ENCODE measurements around the gene COPZ2.
"Not testable (repeated sequence)": the region's sequence is repeated elsewhere in the genome, so short reads cannot be mapped to it uniquely, and the experiment has no call there.

Gene COPZ2

DNA sequence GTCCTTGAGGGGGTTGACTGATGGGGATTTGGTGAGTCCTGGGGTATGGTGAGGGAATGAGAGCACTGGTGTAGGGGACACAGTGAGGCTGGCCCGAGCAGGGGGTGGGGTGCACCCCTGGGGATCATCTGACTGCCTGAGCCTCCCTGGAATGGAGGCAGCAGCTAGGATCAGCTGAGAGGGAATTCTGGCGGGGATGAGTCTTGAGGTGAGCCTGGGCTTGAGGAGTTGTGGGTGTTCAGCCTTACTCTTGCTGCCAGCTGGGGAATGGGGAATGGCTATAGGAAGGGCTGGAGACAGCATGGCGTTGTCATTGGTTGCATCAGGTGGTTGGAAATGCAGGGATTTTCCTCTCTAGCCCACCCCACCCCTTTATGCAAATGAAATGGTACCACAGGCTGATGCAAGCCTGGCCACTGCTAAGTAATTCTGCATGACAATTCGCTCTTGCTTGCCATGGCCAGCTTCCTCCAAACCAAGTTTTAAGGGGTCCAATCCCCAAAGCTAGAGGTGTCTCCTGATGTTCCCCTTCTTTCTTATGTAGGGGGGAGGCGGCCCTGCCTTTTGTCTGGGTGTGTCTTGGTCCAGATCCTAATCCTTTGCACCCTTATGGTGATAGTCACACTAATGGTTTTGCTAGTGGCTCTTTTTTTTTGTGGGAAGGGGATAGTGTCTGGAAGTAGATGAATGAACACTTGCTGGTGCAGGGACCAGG lies 18.1 kb upstream of the COPZ2 start:
- no peak for DNase-seq (ENCODE audit: low spot score)

DNA sequence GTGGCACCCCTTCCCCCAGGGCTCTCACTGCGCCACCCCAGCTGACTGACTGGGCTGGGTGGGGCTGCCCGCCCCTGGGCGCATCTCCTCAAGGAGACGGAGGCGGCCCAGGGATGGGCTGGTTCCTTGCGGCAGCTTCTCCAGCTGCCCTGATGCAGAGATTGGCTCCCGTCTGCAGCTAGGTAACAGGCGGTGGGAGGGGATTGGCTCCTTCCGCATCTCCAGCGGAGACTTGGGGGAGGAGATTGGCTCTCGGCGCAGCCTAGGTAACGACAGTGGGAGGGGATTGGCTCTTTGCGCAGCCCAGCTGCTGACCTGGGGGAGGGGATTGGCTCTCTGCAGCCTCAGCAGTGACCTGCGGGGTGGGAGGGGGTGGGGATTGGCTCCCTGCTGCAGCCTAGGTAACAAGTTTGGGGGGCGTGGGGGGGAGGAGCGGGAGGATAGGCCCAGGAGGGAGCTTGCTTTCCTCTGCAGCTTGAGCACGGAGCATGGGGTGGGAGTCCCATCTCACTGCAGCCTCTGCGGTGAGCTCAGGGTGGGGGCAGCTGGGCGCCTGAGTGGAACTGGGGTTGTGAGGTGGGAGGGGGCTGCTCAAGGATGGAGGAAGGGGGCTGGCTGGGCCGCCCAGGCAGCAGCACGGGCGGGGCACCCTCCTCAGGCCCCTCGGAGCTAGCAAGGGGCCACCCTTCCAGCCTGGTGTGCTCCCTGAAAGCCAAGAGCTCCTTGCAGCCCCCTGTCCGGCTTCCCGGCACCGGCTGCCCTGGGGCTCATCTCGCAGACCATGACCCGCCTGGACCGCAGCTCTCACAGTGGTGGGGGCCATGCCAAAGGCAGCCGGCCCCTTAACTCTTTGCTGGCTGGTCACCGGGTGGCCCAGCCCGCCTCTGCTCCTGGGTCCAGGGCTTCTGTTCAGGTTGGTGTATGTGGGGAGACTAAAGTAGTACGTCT lies 16.9 kb upstream of the COPZ2 start:
- peak; percentile 50 for DNase-seq (ENCODE audit: low spot score)

DNA sequence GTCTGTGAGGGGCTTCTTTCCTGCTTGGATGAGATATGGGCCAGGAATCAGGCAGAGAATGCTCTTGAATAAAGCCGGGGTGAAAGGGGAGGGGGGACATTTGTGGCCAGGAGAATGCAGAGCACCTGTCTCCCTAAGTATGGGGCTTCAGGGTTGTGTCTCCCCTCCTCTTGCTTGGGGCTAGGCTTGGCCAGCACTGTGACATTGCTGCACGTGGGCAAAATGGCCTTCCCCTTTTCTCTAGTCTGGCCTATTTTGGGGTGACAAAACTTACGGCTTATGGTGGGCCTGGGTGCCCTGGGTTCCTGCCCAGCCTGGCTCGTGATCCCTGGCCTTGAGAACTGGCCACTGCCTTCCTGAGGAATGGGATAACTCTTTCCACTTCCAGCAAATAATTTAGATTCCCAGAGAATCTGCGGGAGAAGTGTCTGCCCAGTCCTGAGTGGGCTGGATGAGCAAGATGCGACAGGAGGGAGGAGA lies 16.2 kb upstream of the COPZ2 start:
- DNase-seq (ENCODE audit: low spot score), result no peak

DNA sequence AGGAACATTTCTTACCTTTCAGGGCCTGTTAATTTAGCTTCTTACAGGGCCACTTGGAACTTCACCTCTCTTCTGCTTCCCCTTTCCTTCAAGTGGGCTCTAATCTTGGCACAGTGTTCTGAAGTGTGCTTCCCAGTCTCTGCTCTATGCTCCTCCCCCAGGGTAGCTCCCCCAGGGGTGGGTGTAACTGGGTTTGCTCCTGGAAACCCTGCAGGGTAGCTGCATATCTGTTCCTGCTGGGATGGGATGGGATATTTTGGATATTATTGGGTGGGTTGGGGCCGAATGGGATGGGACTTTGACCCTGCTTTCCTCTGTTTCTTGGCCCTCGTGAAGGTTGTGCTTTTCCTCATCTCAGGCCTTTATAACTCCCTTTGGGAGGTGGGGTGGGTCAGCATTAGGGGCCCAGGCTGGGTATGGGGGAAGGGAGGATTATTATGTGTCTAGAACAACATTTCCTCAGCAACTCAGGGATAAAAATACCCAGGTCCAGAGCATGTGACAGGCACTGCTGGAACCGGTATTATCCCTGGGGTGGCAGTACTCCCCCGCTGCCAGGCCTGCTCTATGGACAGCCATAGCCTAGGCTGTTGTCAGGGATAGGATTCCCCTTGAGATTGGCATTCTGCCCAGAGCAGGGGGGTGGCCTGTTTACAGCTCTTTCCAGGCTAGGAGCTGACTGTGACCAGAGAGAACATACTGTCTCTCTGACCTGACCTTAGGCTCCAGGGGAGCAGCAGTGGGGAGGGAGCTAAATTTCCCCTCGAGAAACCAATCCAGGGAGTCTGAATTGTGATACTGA lies 15.6 kb upstream of the COPZ2 start:
- peak; percentile 80 for DNase-seq (ENCODE audit: low spot score)

DNA sequence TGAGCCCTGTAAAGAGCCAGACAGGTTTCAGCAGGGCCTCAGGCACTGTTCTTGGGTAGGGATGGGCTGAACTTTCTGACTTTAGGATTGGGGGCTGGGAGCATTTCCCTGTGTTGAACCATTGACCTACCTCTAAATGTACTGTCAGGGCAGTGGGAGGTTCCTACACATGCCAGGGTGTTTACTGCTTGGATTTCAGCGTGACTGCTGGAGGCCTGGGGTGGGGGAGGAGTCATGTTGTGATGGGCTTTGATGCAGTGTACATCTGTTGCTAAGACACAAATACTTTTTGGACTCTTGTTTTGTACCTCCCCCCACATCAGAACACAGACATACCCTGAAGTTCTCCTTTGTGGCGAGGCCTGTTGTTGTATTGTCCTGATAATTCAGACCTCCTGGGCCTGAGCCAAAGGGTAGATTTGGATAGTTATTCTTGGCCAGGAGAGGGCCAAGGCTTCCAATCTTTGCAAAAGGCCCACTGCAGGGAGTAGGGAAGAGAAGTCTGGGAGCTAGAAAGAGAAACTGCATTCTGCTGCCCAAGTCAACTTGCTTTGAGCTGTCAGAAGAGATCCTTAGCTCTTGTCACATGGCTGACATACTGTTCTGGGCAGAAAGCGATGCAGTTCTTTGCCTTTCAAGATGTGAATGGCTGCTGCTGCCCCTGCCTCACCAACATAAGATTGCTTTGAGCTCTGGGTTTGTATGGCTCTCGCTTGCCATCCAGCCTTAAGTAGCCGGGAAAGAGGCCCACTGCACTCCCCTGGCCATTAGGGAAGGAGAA lies 14.3 kb upstream of the COPZ2 start:
- peak; percentile 62 for DNase-seq (ENCODE audit: low spot score)

DNA sequence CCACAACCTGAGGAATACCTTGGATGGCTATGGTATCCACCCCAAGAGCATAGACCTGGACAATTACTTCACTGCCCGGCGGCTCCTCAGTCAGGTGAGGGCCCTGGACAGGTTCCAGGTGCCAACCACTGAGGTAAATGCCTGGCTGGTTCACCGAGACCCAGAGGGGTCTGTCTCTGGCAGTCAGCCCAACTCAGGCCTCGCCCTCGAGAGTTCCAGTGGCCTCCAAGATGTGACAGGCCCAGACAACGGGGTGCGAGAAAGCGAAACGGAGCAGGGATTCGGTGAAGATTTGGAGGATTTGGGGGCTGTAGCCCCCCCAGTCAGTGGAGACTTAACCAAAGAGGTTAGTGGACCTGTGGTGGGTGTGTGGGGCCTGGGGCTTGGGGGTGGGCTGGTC lies 13.7 kb upstream of the COPZ2 start:
- DNase-seq (ENCODE audit: low spot score), result no peak

DNA sequence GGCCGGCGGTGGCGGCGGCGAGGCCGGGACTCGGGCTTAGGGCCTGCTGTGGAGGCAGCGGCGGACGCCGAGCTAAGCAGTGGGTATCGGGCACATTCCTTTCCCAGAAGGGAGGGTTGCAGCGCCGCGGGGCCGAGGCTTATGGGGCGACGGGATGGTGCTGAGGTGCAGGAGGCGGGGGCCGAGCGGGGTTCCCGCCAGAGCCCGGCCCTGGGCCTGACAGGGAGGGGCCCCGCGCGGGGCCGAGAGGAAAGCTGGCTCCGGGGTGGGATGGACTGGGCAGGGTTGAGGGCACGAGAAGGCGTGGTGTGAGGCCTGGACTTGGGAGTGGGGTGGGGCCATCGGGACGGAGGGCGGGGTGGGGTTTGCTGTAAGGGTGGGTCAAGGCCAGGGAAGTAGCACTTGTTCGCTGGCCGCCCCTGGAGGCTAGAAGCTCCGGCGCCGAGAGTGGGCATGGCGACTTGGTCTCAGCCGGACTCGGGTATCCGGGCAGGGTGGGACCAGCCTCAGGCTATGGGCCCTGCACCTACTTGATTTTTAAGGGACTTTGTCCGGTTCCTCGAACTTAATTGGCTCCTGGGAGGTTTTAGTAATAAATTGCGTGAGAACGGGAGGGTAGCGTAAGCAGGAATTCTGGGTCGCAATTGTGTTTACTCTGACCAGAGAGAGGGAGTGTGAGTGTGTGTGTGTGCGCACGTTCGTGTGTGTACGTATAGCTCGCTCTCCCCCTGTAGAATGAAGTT lies 11.0 kb upstream of the COPZ2 start:
- peak; percentile 74 for DNase-seq (ENCODE audit: low spot score)

DNA sequence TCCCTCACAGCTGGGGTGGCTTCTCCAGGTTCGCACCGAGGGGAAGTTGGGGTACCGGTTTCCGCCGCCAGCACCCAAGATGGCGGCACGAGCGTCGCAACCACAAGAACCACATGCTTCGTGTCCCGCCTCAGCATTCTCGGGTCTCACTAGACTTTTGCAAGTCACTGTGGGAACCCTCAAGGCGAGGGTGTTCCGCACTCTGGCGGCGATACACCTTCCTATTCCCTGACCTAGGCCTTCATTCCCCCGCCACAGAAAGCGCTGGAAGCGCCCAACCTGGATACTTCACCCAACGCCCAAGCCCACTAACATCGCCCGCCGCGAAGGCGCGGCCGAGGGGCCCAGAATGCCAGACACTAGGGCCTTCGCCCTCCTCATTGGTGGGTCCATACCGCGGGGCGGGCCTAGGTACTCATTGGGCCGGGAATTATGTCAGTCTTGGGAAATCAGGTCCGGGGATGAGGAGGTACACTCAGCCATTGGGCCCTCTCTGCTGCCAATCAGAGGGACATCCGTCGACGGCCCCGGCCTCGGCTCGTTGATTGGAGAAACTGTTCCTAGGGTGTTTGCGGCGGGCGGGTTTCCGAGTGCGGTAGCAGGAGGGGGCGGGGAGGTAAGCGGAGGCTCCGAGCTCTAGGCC lies 10.3 kb upstream of the COPZ2 start, which contains the start of gene NFE2L1:
TSS of gene NFE2L1 (plus strand) at position 619 of the 643 bp plus-strand sequence. CDS start 2,760 bp downstream, outside the sequence.
- peak; percentile 100 for DNase-seq (ENCODE audit: low spot score)

DNA sequence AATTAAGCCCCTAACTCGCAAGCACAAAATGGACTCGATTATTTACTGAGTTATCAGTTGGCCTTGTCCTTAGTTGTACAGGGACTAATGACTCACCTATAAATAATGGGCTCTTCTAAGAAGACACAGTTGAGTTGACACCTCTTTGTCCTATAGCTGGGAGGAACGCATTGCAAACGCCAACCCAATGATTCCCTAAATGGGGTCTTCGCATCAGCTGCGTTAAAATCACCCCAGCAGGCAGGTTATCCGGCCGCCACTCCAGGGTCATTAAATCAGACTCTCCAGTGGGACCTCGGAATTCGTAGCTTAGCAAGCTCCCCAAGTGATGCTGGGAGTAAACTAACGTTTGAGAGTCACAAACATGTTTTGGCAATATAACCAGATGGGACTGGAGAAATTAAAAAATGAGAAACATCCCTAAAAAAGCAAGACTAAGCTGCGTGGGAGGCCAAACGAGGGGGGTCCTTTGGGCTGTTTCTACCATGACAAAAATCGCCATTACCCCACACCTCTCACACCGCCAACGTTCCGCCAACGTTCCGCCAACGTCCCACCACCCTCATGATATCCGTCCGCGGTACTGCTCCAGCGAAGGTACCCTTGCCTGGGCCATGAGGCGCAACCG lies 9.6 kb upstream of the COPZ2 start:
- no peak for DNase-seq (ENCODE audit: low spot score)

DNA sequence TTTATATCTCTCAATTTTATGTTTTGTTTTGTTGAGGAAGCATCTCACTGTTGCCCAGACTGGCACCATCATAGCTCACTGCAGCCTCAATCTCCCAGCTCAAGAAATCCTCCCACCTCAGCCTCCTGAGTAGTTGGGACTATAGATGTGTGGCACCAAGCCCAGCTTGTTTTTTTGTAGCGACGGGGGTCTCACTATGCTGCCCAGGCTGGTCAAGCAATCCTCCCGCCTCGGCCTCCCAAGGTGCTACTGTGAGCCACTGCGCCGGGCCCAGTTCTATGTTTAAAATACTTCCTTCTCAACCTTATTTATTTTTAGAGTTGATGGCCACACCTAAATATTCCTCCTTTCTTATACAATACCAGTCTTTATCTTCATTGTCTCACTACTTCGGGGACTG lies 8.7 kb upstream of the COPZ2 start:
- DNase-seq (ENCODE audit: low spot score), result no peak

DNA sequence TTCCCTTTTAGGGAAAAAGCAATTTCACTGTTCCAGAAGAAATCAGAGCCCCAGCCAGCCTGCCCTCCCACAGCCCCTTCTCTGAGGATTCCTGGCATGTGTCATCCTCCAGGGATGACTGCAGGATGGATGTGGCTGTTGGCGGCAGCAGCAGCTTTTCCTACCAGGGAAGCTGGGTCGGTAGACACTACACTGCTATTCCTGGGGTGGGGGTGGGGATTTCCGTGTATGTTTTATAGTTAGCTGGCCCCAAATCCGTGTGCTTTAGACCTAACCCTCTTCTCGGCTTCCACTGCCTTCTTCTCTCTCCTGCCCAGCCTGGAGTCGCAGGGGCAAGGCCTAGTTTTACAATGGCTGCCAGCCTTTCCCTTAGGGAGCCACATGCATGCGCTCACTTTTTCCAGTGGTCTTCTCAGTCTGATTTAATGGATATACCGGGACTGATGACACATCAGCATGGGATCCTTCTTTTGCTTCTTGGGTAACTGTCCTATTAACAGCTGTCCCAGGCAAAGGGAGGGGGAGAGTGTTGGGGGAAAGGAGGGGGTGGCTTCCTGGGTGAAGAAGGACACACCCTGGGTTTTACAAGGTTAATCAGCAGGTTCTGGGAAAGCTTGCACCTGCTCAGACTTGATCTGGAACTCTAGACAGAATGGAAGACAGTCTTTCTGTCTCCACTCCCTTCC lies 7.9 kb upstream of the COPZ2 start:
- DNase-seq (ENCODE audit: low spot score), result no peak

DNA sequence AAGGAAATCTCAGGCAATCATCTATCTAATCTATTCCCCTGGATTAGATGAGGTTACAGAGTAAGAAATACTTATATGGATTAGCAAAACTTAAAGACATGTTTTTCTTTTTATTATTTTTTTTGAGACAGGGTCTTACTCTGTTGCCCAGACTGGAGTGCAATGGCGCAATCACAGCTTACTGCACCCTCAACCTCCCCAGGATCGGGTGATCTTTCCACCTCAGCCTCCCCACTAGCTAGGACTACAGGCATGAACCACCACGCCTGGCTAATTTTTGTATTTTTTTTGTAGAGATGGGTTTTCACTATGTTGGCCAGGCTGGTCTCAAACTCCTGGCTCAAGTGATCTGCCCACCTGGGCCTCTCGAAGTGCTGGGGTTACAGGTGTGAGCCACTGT lies 7.3 kb upstream of the COPZ2 start:
- DNase-seq (ENCODE audit: low spot score), result no peak

DNA sequence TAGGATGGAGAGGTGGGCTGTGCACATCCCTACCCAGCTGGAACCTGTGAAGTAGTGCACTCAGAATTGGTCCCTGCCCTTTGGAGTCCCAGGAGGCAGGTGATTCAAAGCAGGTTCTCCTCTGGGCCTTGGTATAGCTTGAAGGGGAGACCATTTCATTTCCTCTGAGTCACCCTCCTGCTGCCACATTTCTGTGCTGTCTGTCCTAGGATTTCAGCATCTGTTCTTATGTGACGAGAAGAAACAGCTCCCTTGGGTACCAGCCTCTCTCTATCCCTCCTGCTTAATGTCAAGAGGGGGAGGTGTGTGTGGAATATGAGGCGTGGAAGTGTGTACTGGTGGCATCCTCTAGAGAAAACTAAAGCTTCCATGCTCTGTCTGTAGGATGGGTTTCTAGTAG lies 5.6 kb upstream of the COPZ2 start:
- no peak for DNase-seq (ENCODE audit: low spot score)

DNA sequence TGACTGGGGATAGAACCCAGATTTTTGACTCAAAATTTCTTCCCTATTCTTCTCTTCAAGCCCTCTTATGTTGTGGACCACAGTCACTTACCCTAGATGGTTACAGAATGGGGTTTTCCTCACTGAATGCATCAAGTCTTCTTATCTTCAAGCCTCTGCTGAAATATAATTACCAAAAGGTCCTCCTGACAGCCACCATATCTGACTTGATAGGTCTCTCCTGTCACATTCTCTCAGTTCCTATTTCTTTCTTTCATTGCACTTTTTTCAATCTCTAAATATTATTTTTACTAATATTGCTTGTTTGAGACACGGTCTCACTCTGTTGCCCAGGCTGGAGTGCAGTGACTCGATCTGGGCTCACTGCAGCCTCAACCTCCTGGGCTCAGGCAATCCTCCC lies 1.1 kb upstream of the COPZ2 start:
- DNase-seq (ENCODE audit: low spot score), result no peak

DNA sequence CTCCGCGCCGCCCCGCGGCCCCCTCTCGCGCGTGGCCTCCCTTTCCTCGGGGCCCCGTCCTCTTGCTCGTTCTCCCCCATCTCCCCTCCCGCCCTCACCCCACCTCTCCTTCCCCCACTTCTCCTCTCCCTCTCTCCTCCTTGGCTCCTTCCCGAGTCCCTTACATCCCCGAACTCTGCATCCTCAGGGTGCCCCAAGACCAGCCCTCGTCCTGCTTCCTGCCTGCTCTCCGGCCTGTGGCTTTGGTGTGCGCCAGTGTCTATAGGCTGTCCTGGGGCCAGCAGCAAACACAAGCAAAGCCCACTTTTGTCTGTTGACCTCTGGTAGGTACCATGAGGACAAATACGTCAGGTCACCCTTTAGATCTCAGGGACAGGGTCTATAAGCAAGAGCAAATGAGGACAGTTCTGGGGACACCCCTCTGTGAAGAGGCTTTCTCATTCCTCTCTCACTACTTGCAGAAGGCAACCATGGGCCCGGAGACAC lies 284 bp upstream of the COPZ2 start:
- no peak for DNase-seq (ENCODE audit: low spot score)

DNA sequence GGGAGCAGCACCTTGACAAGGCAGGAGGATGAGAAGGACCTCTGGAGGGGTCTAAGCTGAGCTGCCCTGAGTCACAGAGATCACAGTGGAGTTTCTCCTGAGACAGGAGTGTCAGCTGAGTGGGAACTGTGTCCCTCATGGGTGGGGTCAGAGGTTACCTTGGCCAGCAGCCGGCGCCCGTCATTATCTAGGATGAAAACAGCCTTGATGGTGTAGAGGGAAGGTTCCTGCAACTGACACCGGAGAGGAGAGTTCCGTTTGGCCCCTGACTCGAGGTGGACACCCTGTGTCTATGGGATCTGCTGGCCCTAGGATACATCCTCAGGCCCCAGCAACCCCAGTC lies 933 bp downstream of the COPZ2 start:
- no peak for DNase-seq (ENCODE audit: low spot score)

DNA sequence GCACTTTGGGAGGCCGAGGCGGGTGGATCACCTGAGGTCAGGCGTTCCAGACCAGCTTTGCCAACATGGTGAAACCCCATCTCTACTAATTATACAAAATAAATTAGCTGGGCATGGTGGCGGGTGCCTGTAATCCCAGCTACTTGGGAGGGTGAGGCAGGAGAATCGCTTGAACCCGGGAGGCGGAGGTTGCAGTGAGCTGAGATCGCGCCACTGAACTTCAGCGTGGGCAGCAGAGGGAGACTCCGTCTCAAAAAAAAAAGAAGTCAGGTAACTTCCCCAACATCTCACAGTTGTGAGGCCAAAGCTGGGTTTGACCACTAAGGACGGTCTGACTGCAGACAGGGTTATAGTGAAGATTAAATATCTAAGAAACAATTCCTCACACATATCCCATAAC lies 2.9 kb downstream of the COPZ2 start:
- not testable (repeated sequence) for DNase-seq (ENCODE audit: low spot score)

DNA sequence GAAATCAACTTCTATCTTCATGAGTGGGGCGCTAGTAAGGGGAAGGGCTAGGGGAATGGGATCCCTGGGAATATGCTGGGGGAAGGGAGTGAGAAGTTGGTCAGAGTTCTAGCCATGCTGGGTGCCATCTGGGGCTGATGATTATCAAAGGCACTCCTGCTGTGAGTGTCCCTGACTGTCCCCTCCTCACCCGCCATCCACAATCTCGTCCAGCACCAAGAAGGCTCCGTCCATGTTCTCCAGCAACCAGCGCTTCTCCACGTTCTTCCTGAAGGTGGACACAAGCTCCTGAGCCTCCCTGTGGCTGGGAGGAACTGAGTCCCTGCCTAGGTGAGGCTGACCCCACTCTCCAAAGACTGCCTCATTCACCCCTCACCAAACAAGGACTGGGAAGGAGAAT lies 5.6 kb downstream of the COPZ2 start:
- DNase-seq (ENCODE audit: low spot score), result no peak

DNA sequence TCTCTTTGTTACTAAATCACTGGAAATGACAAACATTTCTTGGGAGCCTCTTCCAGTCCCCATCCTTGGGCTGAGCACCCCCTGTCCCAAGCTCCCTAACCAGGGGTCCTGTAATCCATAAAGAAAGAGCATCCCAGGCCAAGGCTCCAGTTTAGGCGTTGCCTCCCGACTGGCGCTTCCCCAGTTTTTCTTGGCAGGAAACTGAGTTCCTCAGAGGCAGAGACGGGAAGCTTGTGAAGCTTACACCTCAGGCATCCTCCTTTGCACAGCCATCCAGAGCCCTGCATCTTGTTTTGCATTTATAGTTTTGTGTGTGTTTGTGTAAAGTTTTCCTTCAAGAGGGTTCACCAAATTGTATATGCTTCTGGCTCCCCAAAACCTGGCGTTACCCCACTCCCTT lies 7.1 kb downstream of the COPZ2 start:
- no peak for DNase-seq (ENCODE audit: low spot score)
